Kidney epithelial cell (primary cell): ENCODE data around the gene PTGER3. TPM values are rescaled to one million over a fixed set of nuclear protein-coding genes. Genes with fewer than 3 reads are reported as not detected.

ENCODE experiments used
- DNase-seq: peaks from one replicate; pipeline ENCODE4 v3.0.0-alpha.2; 2010; ENCODE audit warnings: low read depth
- H3K27me3 ChIP-seq: 2 replicates; pipeline ENCODE4 v1.6.0; 2011; ENCODE audit warnings: low read length; ENCODE audit not compliant: control insufficient read depth, insufficient read depth
- H3K36me3 ChIP-seq: 2 replicates; pipeline ENCODE4 v1.5.1; 2011; ENCODE audit warnings: low read length; ENCODE audit not compliant: control insufficient read depth, insufficient read depth
- H3K4me3 ChIP-seq: 2 replicates; pipeline ENCODE4 v1.5.1; 2011; ENCODE audit warnings: low read depth, mild to moderate bottlenecking, control low read depth, low read length
- CTCF ChIP-seq: IDR thresholded peaks from 2 replicates; pipeline ENCODE4 v1.5.1; 2011; ENCODE audit warnings: mild to moderate bottlenecking, moderate library complexity, low read length, control low read depth, inconsistent platforms; ENCODE audit not compliant: insufficient read depth, poor library complexity, severe bottlenecking
- total RNA-seq: library from RNA; depleted of rRNA; stranded (reverse); fragments of >200 nt; gene quantifications from 2 replicates; pipeline ENCODE4 v1.2.3, GENCODE V29; 2015

Gene PTGER3
- total RNA-seq, 1 donor from 2014 or later, result 0.29 TPM

GRCh38 chr1:71049951-71050598 lies 2.5 kb upstream of the PTGER3 start:
- peak; percentile 25 for DNase-seq
- H3K27me3 ChIP-seq, result peaks cover 22% of the 10 kb centered on the region
- no peak overlapping the region for H3K4me3 ChIP-seq
- H3K36me3 ChIP-seq, result no peaks in the 10 kb centered on the region
- peak; percentile 71 for TF ChIP-seq CTCF

- DNase-seq, result no peak
- TF ChIP-seq CTCF, result no peak
- Histone ChIP-seq H3K4me3 (peak overlapping the region; percentile 33), H3K27me3 (peaks cover 22% of the 10 kb centered on the region), H3K36me3 (no peaks in the 10 kb centered on the region)
Measured at GRCh38 chr1:71046891-71047634, 553 bp downstream of the PTGER3 start.

GRCh38 chr1:71045463-71046028 lies 2.1 kb downstream of the PTGER3 start:
- Histone ChIP-seq H3K4me3 (no peak overlapping the region), H3K27me3 (peaks cover 22% of the 10 kb centered on the region), H3K36me3 (no peaks in the 10 kb centered on the region)
- no peak for TF ChIP-seq CTCF
- DNase-seq, result no peak

GRCh38 chr1:71044833-71045232 lies 2.8 kb downstream of the PTGER3 start:
- no peak overlapping the region for H3K4me3 ChIP-seq
- no peaks in the 10 kb centered on the region for H3K36me3 ChIP-seq
- no peak for TF ChIP-seq CTCF
- no peak for DNase-seq
- peaks cover 22% of the 10 kb centered on the region for H3K27me3 ChIP-seq

- H3K27me3 ChIP-seq, result peaks cover 18% of the 10 kb centered on the region
- DNase-seq, result no peak
- no peaks in the 10 kb centered on the region for H3K36me3 ChIP-seq
- TF ChIP-seq CTCF, result no peak
- H3K4me3 ChIP-seq, result no peak overlapping the region
Measured at GRCh38 chr1:71043065-71043464, 4.6 kb downstream of the PTGER3 start.
